Hypothalamus (tissue), 51 donors: ENCODE measurements around the gene GAS2L1.

Experiments used
- DNase-seq, 51 donors: peaks; one replicate each; lab custom pipeline; 2025; lab: John Stamatoyannopoulos, UW

GAS2L1 gene

GRCh38 chr22:29323641-29324040, 17.2 kb downstream of the GAS2L1 start:
- no peak for DNase-seq

GRCh38 chr22:29325356-29325755, 18.9 kb downstream of the GAS2L1 start:
- DNase-seq: no peak

- peak in 3 of 51 donors; percentile 12 to 34 (median 22) for DNase-seq
These were observed 19.4 kb downstream of the GAS2L1 start for GRCh38 chr22:29325785-29326315.

GRCh38 chr22:29326481-29326880, 20.0 kb downstream of the GAS2L1 start:
- no peak for DNase-seq

- DNase-seq: peak in 2 of 51 donors; percentile 29 to 36
These were observed 20.8 kb downstream of the GAS2L1 start for GRCh38 chr22:29327089-29327764.

GRCh38 chr22:29328055-29328454, 21.6 kb downstream of the GAS2L1 start:
- DNase-seq: no peak

GRCh38 chr22:29328566-29329500, 22.4 kb downstream of the GAS2L1 start:
- peak in 6 of 51 donors; percentile 22 to 74 (median 36) for DNase-seq

- DNase-seq: no peak
These were observed 23.1 kb downstream of the GAS2L1 start for GRCh38 chr22:29329581-29329980.

- DNase-seq: no peak
These were observed 23.8 kb downstream of the GAS2L1 start for GRCh38 chr22:29330291-29330690.

- peak in 8 of 51 donors; percentile 24 to 44 (median 36) for DNase-seq
These were observed 24.3 kb downstream of the GAS2L1 start for GRCh38 chr22:29330753-29331152.

GRCh38 chr22:29331213-29331612, 24.8 kb downstream of the GAS2L1 start:
- no peak for DNase-seq

GRCh38 chr22:29331658-29332300, 25.3 kb downstream of the GAS2L1 start:
- no peak for DNase-seq

- no peak for DNase-seq
These were observed 26.5 kb downstream of the GAS2L1 start for GRCh38 chr22:29332886-29333496.

- DNase-seq: no peak
These were observed 27.7 kb downstream of the GAS2L1 start for GRCh38 chr22:29334148-29334547.

- DNase-seq: peak in 1 of 51 donors; percentile 45
These were observed 28.4 kb downstream of the GAS2L1 start for GRCh38 chr22:29334696-29335344.

- no peak for DNase-seq
These were observed 29.2 kb downstream of the GAS2L1 start for GRCh38 chr22:29335656-29336055.

GRCh38 chr22:29336751-29337490, 30.5 kb downstream of the GAS2L1 start:
- DNase-seq: peak in 3 of 51 donors; percentile 23 to 45 (median 23)

GRCh38 chr22:29337631-29338284, 31.3 kb downstream of the GAS2L1 start:
- DNase-seq: no peak

- DNase-seq: peak in 1 of 51 donors; percentile 27
These were observed 31.9 kb downstream of the GAS2L1 start for GRCh38 chr22:29338398-29338797.
